OCI-LY7 (cell line): ENCODE data around the gene HPCA. TPM values are rescaled to one million over a fixed set of nuclear protein-coding genes. Genes with fewer than 3 reads are reported as not detected.

ENCODE experiments used
- BruUV-seq: library from RNA; stranded (reverse); fragments of 400-500 nt; replicated peaks from 2 replicates; lab custom pipeline; 2021; lab: Mats Ljungman, UMichigan
- CTCF ChIA-PET: fragments of 300-600 bp; sonication (Branson Sonifier 250); formaldehyde crosslinking; loops from one replicate; lab custom pipeline; 2022; ENCODE audit warnings: antibody characterized with exemption; ENCODE audit not compliant: unreplicated experiment; lab: Charles Lee
- POLR2A ChIA-PET: fragments of 300-600 bp; sonication (Branson Sonifier 250); formaldehyde crosslinking; loops from one replicate; lab custom pipeline; 2022; ENCODE audit warnings: antibody characterized with exemption; lab: Charles Lee
- DNase-seq: peaks from one replicate; pipeline ENCODE4 v3.0.0-alpha.2; 2015; ENCODE audit warnings: low spot score
- H2AFZ ChIP-seq: fragments of 200-600 bp; sonication (generic), shearing (Covaris generic); 2 replicates; pipeline ENCODE4 v1.6.1; 2014; ENCODE audit warnings: mild to moderate bottlenecking, antibody characterized with exemption, low read length, moderate library complexity
- H3K27ac ChIP-seq: fragments of 200-600 bp; sonication (generic); 2 replicates; pipeline ENCODE4 v1.5.1; 2014; ENCODE audit warnings: mixed run types, low read depth, mild to moderate bottlenecking, moderate library complexity, low read length, inconsistent platforms; ENCODE audit not compliant: poor library complexity, severe bottlenecking
- H3K36me3 ChIP-seq: fragments of 200-600 bp; sonication (generic); 2 replicates; pipeline ENCODE4 v1.6.1; 2014; ENCODE audit warnings: mild to moderate bottlenecking, antibody characterized with exemption, low read length, moderate library complexity, mixed read lengths; ENCODE audit not compliant: insufficient read depth
- H3K4me1 ChIP-seq: fragments of 200-600 bp; sonication (generic); 2 replicates; pipeline ENCODE4 v1.5.1; 2014; ENCODE audit warnings: mild to moderate bottlenecking, low read length; ENCODE audit not compliant: insufficient read depth, poor library complexity, severe bottlenecking
- H3K4me2 ChIP-seq: fragments of 200-600 bp; sonication (generic); 2 replicates; pipeline ENCODE4 v1.6.1; 2014; ENCODE audit warnings: mild to moderate bottlenecking, low read length
- H3K4me3 ChIP-seq: fragments of 200-600 bp; sonication (generic); 2 replicates; pipeline ENCODE4 v1.5.1; 2014; ENCODE audit warnings: mild to moderate bottlenecking, low read depth, low read length; ENCODE audit not compliant: poor library complexity, severe bottlenecking
- H3K79me2 ChIP-seq: fragments of 200-600 bp; sonication (generic); 2 replicates; pipeline ENCODE4 v1.6.1; 2016; ENCODE audit warnings: low read depth, mild to moderate bottlenecking, low read length, moderate library complexity, mixed read lengths; ENCODE audit not compliant: insufficient read depth
- H3K9me2 ChIP-seq: fragments of 200-600 bp; sonication (generic); 2 replicates; pipeline ENCODE4 v1.6.1; 2016; ENCODE audit warnings: mild to moderate bottlenecking, low read length, mixed read lengths; ENCODE audit not compliant: insufficient read depth
- H3K9me3 ChIP-seq: fragments of 200-600 bp; sonication (generic); 2 replicates; pipeline ENCODE4 v1.6.1; 2014; ENCODE audit warnings: mild to moderate bottlenecking, mixed run types, low read length, mixed read lengths
- H4K20me1 ChIP-seq: fragments of 200-600 bp; sonication (generic); 2 replicates; pipeline ENCODE4 v1.6.1; 2014; ENCODE audit warnings: mild to moderate bottlenecking, antibody characterized with exemption, low read length, moderate library complexity, mixed read lengths; ENCODE audit not compliant: insufficient read depth
- CTCF ChIP-seq: fragments of 200-600 bp; sonication (generic); conservative IDR thresholded peaks from 2 replicates; pipeline ENCODE4 v1.5.1; 2014; ENCODE audit warnings: mild to moderate bottlenecking, antibody characterized with exemption, low read length, moderate library complexity, mixed read lengths
- EZH2phosphoT487 ChIP-seq: fragments of 200-600 bp; sonication (generic); IDR thresholded peaks from 2 replicates; pipeline ENCODE4 v1.6.1; 2018; ENCODE audit warnings: low read depth, borderline replicate concordance, mild to moderate bottlenecking, mixed run types, antibody characterized with exemption, low read length, moderate library complexity, mixed read lengths
- intact Hi-C: fragments of 100-400 bp; cut with micrococcal nuclease; formaldehyde crosslinking; loops from one replicate; pipeline ENCODE4 v1.10.0; 2022; ENCODE audit not compliant: unreplicated experiment
- total RNA-seq, 2 experiments: library from RNA; depleted of rRNA in 1 of 2; stranded (reverse); fragments of >200 nt in 1 of 2; shearing (Covaris generic) in 1 of 2; gene quantifications; 2 replicates each; pipeline ENCODE4 v1.2.3, GENCODE V29; 2014 to 2022

Gene HPCA
- total RNA-seq, 2 experiments from 2014 or later = 0.36 to 3.3 TPM

GRCh38 chr1:32934535-32934934, 48.2 kb downstream of the HPCA start:
- DNase-seq = no peak
- no peak overlapping the region for H3K4me2 ChIP-seq
- H3K4me3 ChIP-seq = no peak overlapping the region
- no peak overlapping the region for H2AFZ ChIP-seq
- H3K9me2 ChIP-seq = no peaks in the 10 kb centered on the region
- BruUV-seq = no TSS peak
- no peaks in the 10 kb centered on the region for H3K9me3 ChIP-seq
- no peak for TF ChIP-seq EZH2phosphoT487
- TF ChIP-seq CTCF = no peak
- no peaks in the 10 kb centered on the region for H3K79me2 ChIP-seq
- peaks cover 64% of the 10 kb centered on the region for H3K36me3 ChIP-seq
- intact Hi-C loops = no loop called here
- no peaks in the 10 kb centered on the region for H4K20me1 ChIP-seq
- ChIA-PET POLR2A (no interaction called here), CTCF (no interaction called here)
- H3K27ac ChIP-seq = no peak overlapping the region
- peaks cover 5% of the 10 kb centered on the region for H3K4me1 ChIP-seq

- H3K9me2 ChIP-seq = no peaks in the 10 kb centered on the region
- H3K4me3 ChIP-seq = no peak overlapping the region
- no peaks in the 10 kb centered on the region for H3K9me3 ChIP-seq
- peaks cover 5% of the 10 kb centered on the region for H3K4me1 ChIP-seq
- intact Hi-C loops = no loop called here
- POLR2A ChIA-PET = interaction anchor here (0.6 to 1.3 kb wide), 5 partner anchors 9 to 152 kb away, joined by 3 to 4 read pairs (median 3); no protein-coding TSS in a partner anchor
- H3K36me3 ChIP-seq = peaks cover 88% of the 10 kb centered on the region
- no peak overlapping the region for H3K4me2 ChIP-seq
- CTCF ChIA-PET = no interaction called here
- H2AFZ ChIP-seq = no peak overlapping the region
- H3K27ac ChIP-seq = no peak overlapping the region
- no peaks in the 10 kb centered on the region for H4K20me1 ChIP-seq
- TF ChIP-seq CTCF = no peak
- TF ChIP-seq EZH2phosphoT487 = no peak
- no peaks in the 10 kb centered on the region for H3K79me2 ChIP-seq
- no TSS peak for BruUV-seq
- no peak for DNase-seq
Measured at GRCh38 chr1:32937061-32937460, 50.8 kb downstream of the HPCA start.

DNA sequence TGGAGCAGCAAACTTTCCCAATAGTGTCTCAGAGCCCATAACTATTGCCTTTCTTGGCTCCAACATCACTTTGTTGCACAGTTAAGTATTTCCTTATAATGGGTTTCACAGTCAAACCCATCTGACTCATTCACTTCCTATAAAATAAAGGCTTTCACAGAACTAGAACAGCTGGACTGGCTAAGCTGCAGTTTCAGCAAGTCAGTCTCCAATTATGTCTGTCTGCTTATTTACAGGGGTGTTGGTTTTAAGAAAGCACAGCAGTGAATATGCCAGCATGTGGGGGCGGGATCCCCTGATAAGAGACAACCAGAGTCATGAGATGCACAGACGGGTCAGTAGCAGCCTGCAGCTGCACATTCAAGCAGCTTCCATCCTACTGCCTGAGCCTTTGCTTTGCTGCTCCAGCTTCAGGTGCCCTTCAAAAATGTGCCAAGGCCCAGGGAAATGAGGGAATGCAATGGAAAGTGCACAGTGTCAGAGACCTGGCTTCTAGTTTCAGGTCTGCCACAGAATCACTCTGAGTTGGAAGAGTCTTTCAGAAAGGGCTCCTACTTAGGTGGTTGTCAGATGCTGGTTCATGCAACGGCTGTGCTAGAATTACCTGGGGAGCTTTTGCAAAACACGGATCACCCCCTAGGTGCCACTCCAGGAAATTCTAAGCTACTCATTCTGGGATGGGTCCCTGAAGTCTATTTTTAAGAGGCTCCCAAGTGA, 53.5 kb downstream of the HPCA start:
- no peak overlapping the region for H3K4me2 ChIP-seq
- no peaks in the 10 kb centered on the region for H4K20me1 ChIP-seq
- H3K27ac ChIP-seq = no peak overlapping the region
- BruUV-seq = no TSS peak
- intact Hi-C loops = no loop called here
- ChIA-PET POLR2A (interaction anchor here (0.6 to 1.2 kb wide), 4 partner anchors 14 to 117 kb away, joined by 3 to 12 read pairs (median 4); no protein-coding TSS in a partner anchor), CTCF (interaction anchor here (0.5 kb wide), 1 partner anchor 94 kb away, joined by 3 read pairs; no protein-coding TSS in a partner anchor)
- DNase-seq = no peak
- no peaks in the 10 kb centered on the region for H3K9me3 ChIP-seq
- no peak overlapping the region for H2AFZ ChIP-seq
- H3K4me3 ChIP-seq = no peak overlapping the region
- no peaks in the 10 kb centered on the region for H3K4me1 ChIP-seq
- no peaks in the 10 kb centered on the region for H3K9me2 ChIP-seq
- H3K79me2 ChIP-seq = no peaks in the 10 kb centered on the region
- peaks cover 97% of the 10 kb centered on the region for H3K36me3 ChIP-seq
- no peak for TF ChIP-seq EZH2phosphoT487
- TF ChIP-seq CTCF = no peak
